Measurements from ENCODE around the gene PI4KA. TPM values are rescaled to one million over a fixed set of nuclear protein-coding genes. Genes with fewer than 3 reads are reported as not detected.
"Not testable (repeated sequence)": the region's sequence is repeated elsewhere in the genome, so short reads cannot be mapped to it uniquely, and the experiment has no call there.

The PI4KA gene
- total RNA-seq, 1 experiment from 2014 or later, result 23.8 TPM

DNA sequence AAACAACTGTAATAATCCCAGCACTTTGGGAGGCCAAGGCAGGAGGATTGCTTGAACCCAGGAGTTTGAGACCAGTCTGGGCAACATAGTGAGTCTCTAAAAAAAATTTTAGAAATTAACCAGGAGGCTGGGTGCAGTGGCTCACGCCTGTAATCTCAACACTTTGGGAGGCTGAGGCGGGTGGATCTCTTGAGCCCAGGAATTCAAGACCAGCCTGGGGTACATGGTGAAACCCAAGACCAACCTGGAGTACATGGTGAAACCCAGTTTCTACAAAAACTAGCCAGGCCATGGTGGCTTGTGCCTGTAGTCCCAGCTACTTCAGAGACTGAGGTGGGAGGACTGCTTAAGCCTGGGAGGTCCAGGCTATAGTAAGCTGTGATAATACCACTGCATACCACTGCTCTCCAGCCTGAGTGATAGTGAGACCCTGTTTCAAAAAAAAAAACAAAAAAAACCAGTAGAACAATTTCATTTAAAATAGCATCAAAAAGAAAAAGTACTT, 11.2 kb downstream of the PI4KA start:
- DNase-seq (ENCODE audit: low read depth), result no peak

- no peak for DNase-seq (ENCODE audit: low read depth)
Measured at GRCh38 chr22:20844055-20845037, 14.3 kb downstream of the PI4KA start.

GRCh38 chr22:20843501-20843900, 15.1 kb downstream of the PI4KA start:
- no peak for DNase-seq (ENCODE audit: low read depth)

DNA sequence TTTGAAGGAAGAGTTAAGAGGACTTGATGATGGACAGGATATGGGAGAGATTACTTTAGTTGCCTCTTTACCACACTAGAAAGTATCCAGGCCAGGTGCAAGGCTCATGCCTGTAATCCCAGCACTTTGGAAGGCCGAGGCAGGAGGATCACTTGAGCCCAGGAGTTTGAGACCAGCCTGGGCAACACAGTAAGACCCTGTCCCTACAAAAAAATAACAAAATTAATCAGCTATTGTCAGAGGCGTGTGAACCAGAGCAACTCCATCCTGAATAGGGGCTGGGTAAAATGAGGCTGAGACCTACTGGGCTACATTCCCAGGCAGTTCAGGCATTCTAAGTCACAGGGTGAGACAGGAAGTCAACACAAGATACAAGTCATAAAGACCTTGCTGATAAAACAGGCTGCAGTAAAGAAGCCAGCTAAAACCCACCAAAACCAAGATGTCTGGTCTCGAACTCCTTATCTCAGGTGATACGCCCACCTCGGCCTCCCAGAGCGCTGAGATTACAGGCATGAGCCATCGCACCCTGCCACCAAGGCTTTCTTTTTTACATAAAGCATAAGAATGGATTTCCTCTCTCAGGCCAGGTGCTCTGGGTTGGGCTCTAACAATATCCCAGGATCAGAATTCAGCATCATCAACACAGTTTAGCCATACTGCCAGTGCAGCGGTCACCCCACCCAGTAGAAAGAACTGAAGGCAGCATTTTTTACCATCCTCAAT, 17.8 kb downstream of the PI4KA start:
- no peak for DNase-seq (ENCODE audit: low read depth)

- no peak for DNase-seq (ENCODE audit: low read depth)
Measured at GRCh38 chr22:20839837-20840645, 18.6 kb downstream of the PI4KA start.

GRCh38 chr22:20839354-20839753, 19.3 kb downstream of the PI4KA start:
- not testable (repeated sequence) for DNase-seq (ENCODE audit: low read depth)

- DNase-seq (ENCODE audit: low read depth), result no peak
Measured at GRCh38 chr22:20836987-20837823, 21.4 kb downstream of the PI4KA start.

DNA sequence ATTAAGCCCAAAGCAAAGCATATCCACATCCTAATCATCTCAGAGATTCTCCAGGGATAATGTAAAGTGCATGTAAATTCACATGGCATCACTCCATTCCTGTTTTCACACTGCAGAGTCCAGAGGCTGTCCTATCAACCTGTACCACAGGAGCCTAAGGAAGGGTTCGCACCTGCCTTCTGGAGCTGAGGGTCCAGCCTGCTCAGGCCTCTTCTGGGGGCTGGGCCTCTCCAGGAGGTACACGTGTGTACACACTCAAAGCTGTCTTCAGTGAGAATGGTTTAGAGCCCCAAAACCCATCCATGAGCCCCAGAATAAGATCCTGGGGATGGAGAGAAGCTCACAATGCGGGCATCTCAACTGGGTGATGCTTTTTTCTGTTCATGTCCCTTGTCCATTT, 23.9 kb downstream of the PI4KA start:
- no peak for DNase-seq (ENCODE audit: low read depth)

- DNase-seq (ENCODE audit: low read depth), result no peak
Measured at GRCh38 chr22:20834206-20834605, 24.4 kb downstream of the PI4KA start.

GRCh38 chr22:20833225-20833665, 25.4 kb downstream of the PI4KA start:
- DNase-seq (ENCODE audit: low read depth), result no peak

- no peak for DNase-seq (ENCODE audit: low read depth)
Measured at GRCh38 chr22:20829491-20830134, 29.0 kb downstream of the PI4KA start.

DNA sequence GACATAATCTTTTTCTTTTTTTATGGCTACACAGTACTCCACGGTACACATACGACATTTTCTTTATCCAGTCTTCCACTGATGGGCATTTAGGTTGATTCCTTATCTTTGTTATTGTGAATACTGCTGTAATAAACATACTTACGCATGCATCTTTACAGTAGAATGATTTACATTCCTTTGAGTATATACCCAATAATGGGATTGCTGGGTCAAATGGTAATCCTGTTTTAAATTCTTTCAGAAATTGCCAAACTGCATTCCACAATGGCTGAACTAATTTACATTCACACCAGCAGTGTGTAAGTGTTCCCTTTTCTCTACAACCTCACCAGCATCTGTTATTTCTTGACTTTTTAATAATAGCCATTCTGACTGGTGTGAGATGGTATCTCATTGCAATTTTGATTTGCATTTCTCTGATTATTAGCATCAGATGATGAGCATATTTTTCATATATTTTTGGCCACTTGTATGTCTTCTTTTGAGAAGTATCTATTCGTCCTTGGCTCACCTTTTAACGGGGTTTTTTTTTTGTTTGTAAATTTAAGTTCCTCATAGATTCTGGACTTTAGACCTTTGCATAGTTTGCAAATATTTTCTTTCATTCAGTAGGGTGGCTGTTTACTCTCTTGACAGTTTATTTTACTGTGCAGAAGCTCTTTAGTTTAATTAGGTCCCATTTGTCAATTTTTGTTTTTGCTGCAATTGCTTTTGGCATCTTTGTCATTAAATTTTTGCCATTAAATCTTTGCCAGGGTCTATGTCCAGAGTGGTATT, 32.0 kb downstream of the PI4KA start:
- DNase-seq (ENCODE audit: low read depth), result not testable (repeated sequence)

- no peak for DNase-seq (ENCODE audit: low read depth)
Measured at GRCh38 chr22:20825624-20826023, 33.0 kb downstream of the PI4KA start.

- DNase-seq (ENCODE audit: low read depth), result not testable (repeated sequence)
Measured at GRCh38 chr22:20825216-20825615, 33.4 kb downstream of the PI4KA start.

DNA sequence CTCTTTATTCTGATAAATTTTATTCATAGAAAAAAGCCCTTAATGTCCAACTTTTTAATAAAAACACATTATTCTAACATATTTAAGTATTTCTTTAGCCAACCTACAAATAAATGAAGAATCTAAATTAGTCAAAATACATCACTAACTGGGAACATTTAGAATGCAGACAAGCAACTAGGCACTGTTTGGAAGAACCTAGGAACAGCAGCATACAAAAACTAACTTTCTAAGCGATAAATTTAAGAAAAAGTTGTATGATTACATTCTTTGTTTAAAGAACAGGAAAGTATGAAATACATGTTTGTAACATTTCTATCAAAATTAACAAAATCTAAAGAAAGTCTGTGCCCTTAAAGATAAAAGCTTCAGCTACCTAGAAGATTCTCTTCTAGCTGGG, 35.3 kb downstream of the PI4KA start:
- DNase-seq (ENCODE audit: low read depth), result no peak

- no peak for DNase-seq (ENCODE audit: low read depth)
Measured at GRCh38 chr22:20822240-20822639, 36.4 kb downstream of the PI4KA start.

DNA sequence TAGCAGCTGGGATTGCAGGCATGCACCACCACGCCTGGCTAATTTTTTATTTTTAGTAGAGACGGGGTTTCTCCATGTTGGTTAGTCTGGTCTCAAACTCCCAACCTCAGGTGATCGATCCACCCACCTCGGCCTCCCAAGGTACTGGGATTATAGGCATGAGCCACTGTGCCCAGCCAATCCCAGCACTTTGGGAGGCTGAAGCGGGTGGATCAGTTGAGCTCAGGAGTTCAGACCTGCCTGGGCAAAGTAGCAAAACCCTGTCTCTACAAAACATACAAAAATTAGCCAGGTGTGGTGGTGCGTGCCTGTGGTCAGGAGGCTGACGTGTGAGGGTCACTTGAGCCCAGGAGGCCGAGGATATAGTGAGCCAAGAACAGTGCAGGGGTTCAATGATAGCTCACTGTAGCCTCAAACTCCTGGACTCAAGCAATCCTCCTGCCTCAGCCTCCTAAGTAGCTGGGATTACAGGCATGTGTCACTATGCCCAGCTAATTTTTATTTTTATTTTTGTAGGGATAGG, 36.8 kb downstream of the PI4KA start:
- DNase-seq (ENCODE audit: low read depth), result not testable (repeated sequence)

- no peak for DNase-seq (ENCODE audit: low read depth)
Measured at GRCh38 chr22:20819471-20819870, 39.1 kb downstream of the PI4KA start.

- no peak for DNase-seq (ENCODE audit: low read depth)
Measured at GRCh38 chr22:20818471-20818870, 40.1 kb downstream of the PI4KA start.
